NB4 (cell line): ENCODE measurements around the gene COL4A2.

Source experiments
- POLR2A ChIP-seq: IDR thresholded peaks from 2 replicates; pipeline ENCODE4 v1.6.1; 2011; ENCODE audit warnings: mild to moderate bottlenecking; ENCODE audit not compliant: insufficient read length; ENCODE audit errors: extremely low read depth
- TF ChIP-seq, protein P1 (sequence below): IDR thresholded peaks from one replicate; pipeline ENCODE4 v1.5.1; 2012; ENCODE audit warnings: low read depth, low read length

GRCh38 chr13:110349239-110349638 is 42.2 kb downstream of the COL4A2 start:
- no peak for TF ChIP-seq POLR2A
- TF ChIP-seq, protein P1, sequence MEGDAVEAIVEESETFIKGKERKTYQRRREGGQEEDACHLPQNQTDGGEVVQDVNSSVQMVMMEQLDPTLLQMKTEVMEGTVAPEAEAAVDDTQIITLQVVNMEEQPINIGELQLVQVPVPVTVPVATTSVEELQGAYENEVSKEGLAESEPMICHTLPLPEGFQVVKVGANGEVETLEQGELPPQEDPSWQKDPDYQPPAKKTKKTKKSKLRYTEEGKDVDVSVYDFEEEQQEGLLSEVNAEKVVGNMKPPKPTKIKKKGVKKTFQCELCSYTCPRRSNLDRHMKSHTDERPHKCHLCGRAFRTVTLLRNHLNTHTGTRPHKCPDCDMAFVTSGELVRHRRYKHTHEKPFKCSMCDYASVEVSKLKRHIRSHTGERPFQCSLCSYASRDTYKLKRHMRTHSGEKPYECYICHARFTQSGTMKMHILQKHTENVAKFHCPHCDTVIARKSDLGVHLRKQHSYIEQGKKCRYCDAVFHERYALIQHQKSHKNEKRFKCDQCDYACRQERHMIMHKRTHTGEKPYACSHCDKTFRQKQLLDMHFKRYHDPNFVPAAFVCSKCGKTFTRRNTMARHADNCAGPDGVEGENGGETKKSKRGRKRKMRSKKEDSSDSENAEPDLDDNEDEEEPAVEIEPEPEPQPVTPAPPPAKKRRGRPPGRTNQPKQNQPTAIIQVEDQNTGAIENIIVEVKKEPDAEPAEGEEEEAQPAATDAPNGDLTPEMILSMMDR, result no peak
